Mesendoderm (in vitro differentiated cells): ENCODE measurements around the gene CRTC3.

Experiments used
- DNase-seq: peaks from one replicate; pipeline ENCODE4 v3.0.0; 2013
- H2AK5ac ChIP-seq: 2 replicates; pipeline ENCODE4 v1.6.1; 2013; ENCODE audit warnings: low read length, inconsistent platforms
- H2BK120ac ChIP-seq: 2 replicates; pipeline ENCODE4 v1.6.1; 2013; ENCODE audit warnings: low read depth, mild to moderate bottlenecking, low read length, moderate library complexity, mixed read lengths
- H2BK15ac ChIP-seq: replicated peaks from 2 replicates; pipeline ENCODE4 v1.6.1; 2013; ENCODE audit warnings: low read depth, mild to moderate bottlenecking, moderate library complexity
- H2BK5ac ChIP-seq: 2 replicates; pipeline ENCODE4 v1.6.1; 2013; ENCODE audit warnings: low read length, inconsistent platforms
- H3K18ac ChIP-seq: 2 replicates; pipeline ENCODE4 v1.6.1; 2013; ENCODE audit warnings: mild to moderate bottlenecking, low read length, mixed read lengths
- H3K23ac ChIP-seq: one replicate; pipeline ENCODE4 v1.6.1; 2013; ENCODE audit warnings: low read length
- H3K27ac ChIP-seq: 2 replicates; pipeline ENCODE4 v1.5.1; 2013; ENCODE audit warnings: low read depth, mild to moderate bottlenecking, inconsistent platforms, low read length, moderate library complexity
- H3K27me3 ChIP-seq: 2 replicates; pipeline ENCODE4 v1.6.1; 2013; ENCODE audit warnings: low read length, control low read depth, mild to moderate bottlenecking, inconsistent platforms; ENCODE audit not compliant: insufficient read depth, poor library complexity
- H3K36me3 ChIP-seq: 2 replicates; pipeline ENCODE4 v1.6.1; 2013; ENCODE audit warnings: low read length, inconsistent platforms; ENCODE audit not compliant: control insufficient read depth, insufficient read depth
- H3K4ac ChIP-seq: one replicate; pipeline ENCODE4 v1.6.1; 2013; ENCODE audit warnings: low read depth, mild to moderate bottlenecking, low read length, moderate library complexity
- H3K4me1 ChIP-seq: 2 replicates; pipeline ENCODE4 v1.6.1; 2013; ENCODE audit warnings: low read depth, low read length, inconsistent platforms; ENCODE audit not compliant: control insufficient read depth
- H3K4me2 ChIP-seq: 2 replicates; pipeline ENCODE4 v1.6.1; 2013; ENCODE audit warnings: low read length
- H3K4me3 ChIP-seq: 2 replicates; pipeline ENCODE4 v1.5.1; 2013; ENCODE audit warnings: mild to moderate bottlenecking, low read length
- H3K56ac ChIP-seq: one replicate; pipeline ENCODE4 v1.6.1; 2013; ENCODE audit warnings: low read length
- H3K79me1 ChIP-seq: 2 replicates; pipeline ENCODE4 v1.6.1; 2013; ENCODE audit warnings: low read length, inconsistent platforms
- H3K79me2 ChIP-seq: 2 replicates; pipeline ENCODE4 v1.6.1; 2013; ENCODE audit warnings: mild to moderate bottlenecking, low read length; ENCODE audit not compliant: control insufficient read depth, insufficient read depth
- H3K9ac ChIP-seq: 2 replicates; pipeline ENCODE4 v1.6.1; 2013; ENCODE audit warnings: low read length, inconsistent platforms
- H4K5ac ChIP-seq: one replicate; pipeline ENCODE4 v1.6.1; 2013; ENCODE audit warnings: low read length
- H4K8ac ChIP-seq: one replicate; pipeline ENCODE4 v1.6.1; 2013; ENCODE audit warnings: low read depth, mild to moderate bottlenecking, control low read depth, low read length, moderate library complexity
- WGBS: extraction: QIAGEN DNeasy Blood & Tissue Kit; methylation state at CpG from one replicate; pipeline ENCODE4 v1.1.7; 2013; ENCODE audit warnings: low lambda C conversion rate, missing lambda C conversion rate; ENCODE audit not compliant: insufficient coverage; ENCODE audit errors: extremely low coverage; 5-methylcytosine and 5-hydroxymethylcytosine counted together

Gene CRTC3

GRCh38 chr15:90487186-90487585, 42.5 kb upstream of the CRTC3 start:
- peaks cover 16% of the 10 kb centered on the region for H3K36me3 ChIP-seq
- no peak overlapping the region for H3K18ac ChIP-seq
- H3K4me2 ChIP-seq = no peak overlapping the region
- H4K8ac ChIP-seq = no peak overlapping the region
- no peak overlapping the region for H2AK5ac ChIP-seq
- no peak overlapping the region for H2BK120ac ChIP-seq
- H2BK5ac ChIP-seq = no peak overlapping the region
- H3K79me2 ChIP-seq = no peaks in the 10 kb centered on the region
- no peak overlapping the region for H3K23ac ChIP-seq
- no peak overlapping the region for H3K9ac ChIP-seq
- no peak for DNase-seq
- no peaks in the 10 kb centered on the region for H3K79me1 ChIP-seq
- no CpG with 5 or more reads among the region's 8 CpGs for WGBS
- H3K27ac ChIP-seq = no peak overlapping the region
- no peak overlapping the region for H2BK15ac ChIP-seq
- no peak overlapping the region for H3K56ac ChIP-seq
- no peak overlapping the region for H3K4me3 ChIP-seq
- H3K4me1 ChIP-seq = no peaks in the 10 kb centered on the region
- H3K27me3 ChIP-seq = no peaks in the 10 kb centered on the region
- H4K5ac ChIP-seq = no peak overlapping the region
- no peak overlapping the region for H3K4ac ChIP-seq

- H3K27ac ChIP-seq = no peak overlapping the region
- no peak overlapping the region for H2BK5ac ChIP-seq
- no peak overlapping the region for H3K4ac ChIP-seq
- no peak for DNase-seq
- no peaks in the 10 kb centered on the region for H3K79me1 ChIP-seq
- H3K4me1 ChIP-seq = no peaks in the 10 kb centered on the region
- H2AK5ac ChIP-seq = no peak overlapping the region
- H2BK15ac ChIP-seq = no peak overlapping the region
- H3K4me3 ChIP-seq = no peak overlapping the region
- H3K79me2 ChIP-seq = no peaks in the 10 kb centered on the region
- peaks cover 18% of the 10 kb centered on the region for H3K36me3 ChIP-seq
- H2BK120ac ChIP-seq = no peak overlapping the region
- no peak overlapping the region for H3K9ac ChIP-seq
- no CpG with 5 or more reads among the region's 1 CpG for WGBS
- H3K56ac ChIP-seq = no peak overlapping the region
- no peak overlapping the region for H3K4me2 ChIP-seq
- no peak overlapping the region for H3K23ac ChIP-seq
- H3K27me3 ChIP-seq = no peaks in the 10 kb centered on the region
- H4K5ac ChIP-seq = no peak overlapping the region
- H3K18ac ChIP-seq = no peak overlapping the region
- no peak overlapping the region for H4K8ac ChIP-seq
Measured at GRCh38 chr15:90489514-90489913, 40.2 kb upstream of the CRTC3 start.

GRCh38 chr15:90489944-90490343, 39.8 kb upstream of the CRTC3 start:
- no peak overlapping the region for H3K23ac ChIP-seq
- no peak overlapping the region for H3K27ac ChIP-seq
- no peaks in the 10 kb centered on the region for H3K4me1 ChIP-seq
- H3K4me2 ChIP-seq = no peak overlapping the region
- peaks cover 18% of the 10 kb centered on the region for H3K36me3 ChIP-seq
- H3K79me1 ChIP-seq = no peaks in the 10 kb centered on the region
- H4K8ac ChIP-seq = no peak overlapping the region
- no peak overlapping the region for H2BK5ac ChIP-seq
- WGBS = no CpG with 5 or more reads among the region's 2 CpGs
- H2BK120ac ChIP-seq = no peak overlapping the region
- no peak overlapping the region for H3K4ac ChIP-seq
- H3K18ac ChIP-seq = no peak overlapping the region
- no peak overlapping the region for H2BK15ac ChIP-seq
- H4K5ac ChIP-seq = no peak overlapping the region
- no peak overlapping the region for H2AK5ac ChIP-seq
- H3K27me3 ChIP-seq = no peaks in the 10 kb centered on the region
- no peak overlapping the region for H3K9ac ChIP-seq
- H3K79me2 ChIP-seq = no peaks in the 10 kb centered on the region
- no peak overlapping the region for H3K4me3 ChIP-seq
- DNase-seq = no peak
- no peak overlapping the region for H3K56ac ChIP-seq

DNA sequence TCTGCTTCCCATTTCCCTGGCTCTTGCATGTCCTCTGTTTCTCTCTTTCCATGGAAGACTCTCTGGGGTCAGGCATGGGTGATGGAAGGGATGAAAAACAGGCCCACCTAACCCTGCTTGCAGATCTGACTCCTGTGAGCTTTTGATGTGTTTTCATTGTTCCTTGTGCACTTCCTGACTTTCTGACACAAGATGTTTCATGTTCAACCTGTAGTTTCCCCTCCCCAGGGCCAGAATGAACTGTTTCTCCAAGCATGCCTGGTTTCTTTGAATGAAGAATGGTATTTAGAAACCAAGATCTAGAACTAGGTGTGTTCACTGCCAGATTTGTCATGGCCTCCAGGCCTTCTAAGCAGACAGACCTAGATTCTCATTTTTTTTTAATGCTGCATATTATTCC, 36.1 kb upstream of the CRTC3 start:
- Histone ChIP-seq H3K4me3 (no peak overlapping the region), H3K4me2 (no peak overlapping the region), H3K18ac (no peak overlapping the region), H2AK5ac (no peak overlapping the region), H3K79me1 (no peaks in the 10 kb centered on the region), H4K8ac (no peak overlapping the region), H2BK120ac (no peak overlapping the region), H2BK15ac (no peak overlapping the region), H3K4me1 (no peaks in the 10 kb centered on the region), H3K27me3 (no peaks in the 10 kb centered on the region), H3K4ac (no peak overlapping the region), H3K23ac (no peak overlapping the region), H3K79me2 (no peaks in the 10 kb centered on the region), H2BK5ac (no peak overlapping the region), H3K56ac (no peak overlapping the region), H3K9ac (no peak overlapping the region), H4K5ac (no peak overlapping the region), H3K36me3 (peaks cover 18% of the 10 kb centered on the region), H3K27ac (no peak overlapping the region)
- DNase-seq = no peak

- Histone ChIP-seq H3K4me3 (no peak overlapping the region), H3K18ac (no peak overlapping the region), H3K27ac (no peak overlapping the region), H3K4me1 (no peaks in the 10 kb centered on the region), H2BK15ac (no peak overlapping the region), H3K4ac (no peak overlapping the region), H3K4me2 (no peak overlapping the region), H3K23ac (no peak overlapping the region), H2AK5ac (no peak overlapping the region), H3K79me2 (no peaks in the 10 kb centered on the region), H4K5ac (no peak overlapping the region), H2BK120ac (no peak overlapping the region), H3K27me3 (no peaks in the 10 kb centered on the region), H3K36me3 (peaks cover 17% of the 10 kb centered on the region), H3K79me1 (no peaks in the 10 kb centered on the region), H3K9ac (no peak overlapping the region), H2BK5ac (no peak overlapping the region), H4K8ac (no peak overlapping the region), H3K56ac (no peak overlapping the region)
- no CpG with 5 or more reads among the region's 3 CpGs for WGBS
- no peak for DNase-seq
Measured at GRCh38 chr15:90495067-90495466, 34.7 kb upstream of the CRTC3 start.

DNA sequence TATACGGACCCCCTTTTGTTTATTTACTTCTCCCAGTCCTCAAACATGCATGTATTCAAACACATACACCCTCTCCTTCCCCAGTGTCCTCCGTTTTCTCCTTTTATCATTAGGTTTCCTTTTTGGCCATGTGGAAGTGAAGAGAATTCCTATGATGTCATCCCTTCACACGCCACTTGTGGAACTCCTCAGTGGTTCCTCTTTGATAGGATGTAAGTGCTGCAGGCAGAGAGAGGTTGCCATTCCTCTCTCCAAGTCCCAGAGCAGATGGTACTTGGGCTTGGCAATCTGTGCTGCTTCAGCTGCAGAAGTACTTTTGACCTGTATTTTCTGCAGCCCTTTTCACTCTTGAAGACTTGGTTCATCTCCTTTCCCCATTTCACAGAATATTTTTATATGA, 32.9 kb upstream of the CRTC3 start:
- no peak overlapping the region for H3K4me2 ChIP-seq
- H2AK5ac ChIP-seq = no peak overlapping the region
- WGBS = no CpG with 5 or more reads among the region's 3 CpGs
- no peak overlapping the region for H3K18ac ChIP-seq
- no peak for DNase-seq
- no peak overlapping the region for H3K27ac ChIP-seq
- H3K36me3 ChIP-seq = peaks cover 15% of the 10 kb centered on the region
- no peak overlapping the region for H4K5ac ChIP-seq
- no peaks in the 10 kb centered on the region for H3K79me1 ChIP-seq
- no peaks in the 10 kb centered on the region for H3K4me1 ChIP-seq
- no peak overlapping the region for H3K4ac ChIP-seq
- H3K79me2 ChIP-seq = no peaks in the 10 kb centered on the region
- no peaks in the 10 kb centered on the region for H3K27me3 ChIP-seq
- no peak overlapping the region for H4K8ac ChIP-seq
- H2BK5ac ChIP-seq = no peak overlapping the region
- no peak overlapping the region for H3K9ac ChIP-seq
- no peak overlapping the region for H3K4me3 ChIP-seq
- no peak overlapping the region for H3K56ac ChIP-seq
- H2BK120ac ChIP-seq = no peak overlapping the region
- no peak overlapping the region for H3K23ac ChIP-seq
- no peak overlapping the region for H2BK15ac ChIP-seq
